ENCODE measurements around the gene ISOC2. TPM values are rescaled to one million over a fixed set of nuclear protein-coding genes. Genes with fewer than 3 reads are reported as not detected.

The ISOC2 gene
- total and polyA plus RNA-seq, 9 of the 15 experiments (the other 6 are each of a cell fraction or from before 2014, with no cell fraction given) = 1.2 to 229 (median 58.3) TPM

DNA sequence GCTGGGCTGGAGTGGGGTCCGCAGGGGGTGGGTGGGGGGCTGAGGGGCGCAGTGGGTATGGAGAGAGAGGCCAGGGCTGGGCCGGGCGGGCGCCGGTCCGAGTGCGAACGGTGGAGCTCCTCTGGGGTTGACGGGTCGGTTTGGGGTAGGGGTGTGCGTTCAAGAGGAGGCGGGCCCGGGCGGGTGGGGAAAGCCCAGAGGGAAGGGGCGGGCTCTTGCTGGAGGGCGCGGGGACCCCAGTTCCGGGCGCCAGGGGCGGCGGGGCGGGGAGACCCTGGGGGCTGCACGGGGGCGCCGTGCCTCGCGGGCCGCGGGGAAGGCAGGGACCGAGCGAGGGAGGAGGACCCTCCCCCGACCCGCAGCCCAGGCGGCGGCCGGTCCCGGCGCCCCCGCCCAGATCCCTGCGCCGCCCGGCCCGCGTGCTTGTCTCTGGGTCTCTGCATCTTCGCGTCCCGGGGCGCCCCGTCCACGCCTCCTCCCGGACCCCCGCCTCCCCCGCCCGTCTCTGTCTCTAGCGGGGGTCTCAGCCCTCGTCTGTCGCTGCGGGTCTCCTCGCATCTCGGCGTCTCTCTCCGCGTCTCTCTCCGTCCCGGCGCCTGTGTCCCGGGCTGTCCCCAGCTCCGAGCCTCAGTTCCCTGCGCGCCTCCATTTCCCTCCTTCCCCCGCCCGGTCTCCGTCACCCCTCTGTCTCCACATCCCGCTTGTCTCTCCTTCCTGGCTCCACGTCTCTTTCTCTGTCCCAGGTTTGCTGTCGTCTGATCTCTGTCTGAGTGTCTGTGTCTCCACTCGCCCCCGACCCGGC is 10.1 kb downstream of the ISOC2 start (continued):
- TF ChIP-seq EGR1 (conservative IDR thresholded peaks at IDR 0.05) (0 out of 2 replicates have a peak, but pooled peaks have one; percentile 15), EHMT2 (IDR thresholded peaks at IDR 0.05) (no peak), ADNP (tag; IDR thresholded peaks at IDR 0.05) (no peak), CAMTA2 (CRISPR knock-in tag; conservative IDR thresholded peaks at IDR 0.05) (no peak), SAFB (IDR thresholded peaks at IDR 0.05; ENCODE audit: borderline replicate concordance, low read depth, low read length) (no peak)
- TF ChIP-seq, protein P1, sequence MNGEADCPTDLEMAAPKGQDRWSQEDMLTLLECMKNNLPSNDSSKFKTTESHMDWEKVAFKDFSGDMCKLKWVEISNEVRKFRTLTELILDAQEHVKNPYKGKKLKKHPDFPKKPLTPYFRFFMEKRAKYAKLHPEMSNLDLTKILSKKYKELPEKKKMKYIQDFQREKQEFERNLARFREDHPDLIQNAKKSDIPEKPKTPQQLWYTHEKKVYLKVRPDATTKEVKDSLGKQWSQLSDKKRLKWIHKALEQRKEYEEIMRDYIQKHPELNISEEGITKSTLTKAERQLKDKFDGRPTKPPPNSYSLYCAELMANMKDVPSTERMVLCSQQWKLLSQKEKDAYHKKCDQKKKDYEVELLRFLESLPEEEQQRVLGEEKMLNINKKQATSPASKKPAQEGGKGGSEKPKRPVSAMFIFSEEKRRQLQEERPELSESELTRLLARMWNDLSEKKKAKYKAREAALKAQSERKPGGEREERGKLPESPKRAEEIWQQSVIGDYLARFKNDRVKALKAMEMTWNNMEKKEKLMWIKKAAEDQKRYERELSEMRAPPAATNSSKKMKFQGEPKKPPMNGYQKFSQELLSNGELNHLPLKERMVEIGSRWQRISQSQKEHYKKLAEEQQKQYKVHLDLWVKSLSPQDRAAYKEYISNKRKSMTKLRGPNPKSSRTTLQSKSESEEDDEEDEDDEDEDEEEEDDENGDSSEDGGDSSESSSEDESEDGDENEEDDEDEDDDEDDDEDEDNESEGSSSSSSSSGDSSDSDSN (IDR thresholded peaks at IDR 0.05; ENCODE audit: borderline replicate concordance in 1 of 2, low read depth in 2 of 2, low read length in 2 of 2) = no peak

DNA sequence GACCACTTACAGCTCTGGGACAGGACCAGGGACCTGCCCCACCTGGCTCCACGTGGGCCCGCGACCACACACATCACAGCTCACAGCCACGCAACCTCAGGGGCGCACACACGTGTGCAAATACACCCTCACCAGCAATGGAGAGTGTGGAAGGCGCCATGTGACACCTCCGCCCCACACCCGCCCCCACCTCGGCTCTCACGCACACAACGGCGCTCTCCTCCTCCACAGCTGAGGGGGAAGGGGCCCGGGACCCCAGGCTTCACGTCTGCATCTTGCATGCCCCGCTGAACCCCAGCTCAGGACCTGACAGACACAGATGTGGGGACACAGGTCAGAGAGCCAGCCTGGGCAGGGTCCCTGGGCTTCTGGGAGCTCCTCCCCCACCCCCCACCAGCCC is 12.0 kb downstream of the ISOC2 start:
- ChIA-PET CTCF (ENCODE audit: low intra/inter-chr PET ratio) (no interaction called here), POLR2A (interaction anchor here (0.6 kb wide), 1 partner anchor 28 kb away, joined by 3 read pairs; no protein-coding TSS in a partner anchor)
- no TSS peak for BruUV-seq (replicated peaks)
- Histone ChIP-seq H3K27ac (ENCODE audit: extremely low read depth, low read depth, low read length) (no peak overlapping the region), H3K36me3 (ENCODE audit: control insufficient read depth, insufficient read depth, low read length) (peaks cover 6% of the 10 kb centered on the region; the same call in 2 of the 3 replicates), H3K4me2 (ENCODE audit: insufficient read depth, low read length) (no peak overlapping the region), H3K4me3 (no peak overlapping the region), H3K4me1 (replicated peaks in 1 of 2; ENCODE audit: control insufficient read depth in 2 of 2, insufficient read depth in 2 of 2, low read length in 2 of 2) (peaks cover 3 to 60% of the 10 kb centered on the region in 2 experiments), H4K20me1 (replicated peaks; ENCODE audit: control insufficient read depth, insufficient read depth, low read length) (no peaks in the 10 kb centered on the region; the same call in 1 of the 2 replicates), H3K27me3 (ENCODE audit: control insufficient read depth in 2 of 2, insufficient read depth in 2 of 2, low read length in 2 of 2) (peaks cover 2 to 27% of the 10 kb centered on the region in 2 experiments), H2AFZ (ENCODE audit: low read depth, low read length) (no peak overlapping the region), H3K9me3 (replicated peaks; ENCODE audit: control insufficient read depth, insufficient read depth, low read depth, low read length) (no peaks in the 10 kb centered on the region), H3K79me2 (ENCODE audit: control insufficient read depth, insufficient read depth, low read length) (no peaks in the 10 kb centered on the region), H3K9me1 (ENCODE audit: control insufficient read depth, insufficient read depth, low read length) (no peaks in the 10 kb centered on the region), H3K9ac (ENCODE audit: insufficient read depth in 1 of 2, low read depth in 2 of 2, low read length in 2 of 2) (no peak overlapping the region; a peak in 1 of 4 replicates)
- TF ChIP-seq, protein P2, sequence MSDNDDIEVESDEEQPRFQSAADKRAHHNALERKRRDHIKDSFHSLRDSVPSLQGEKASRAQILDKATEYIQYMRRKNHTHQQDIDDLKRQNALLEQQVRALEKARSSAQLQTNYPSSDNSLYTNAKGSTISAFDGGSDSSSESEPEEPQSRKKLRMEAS (CRISPR knock-in tag; IDR thresholded peaks at IDR 0.05) = 0 out of 2 replicates have a peak, but pooled peaks have one; percentile 14
- TF ChIP-seq KDM4B (IDR thresholded peaks at IDR 0.05; ENCODE audit: borderline replicate concordance in 2 of 2, low read depth in 1 of 2) (no peak), RBM15 (IDR thresholded peaks at IDR 0.05; ENCODE audit: insufficient read depth, low read length) (no peak), ZBTB7A (IDR thresholded peaks at IDR 0.05; ENCODE audit: borderline replicate concordance, control insufficient read depth, low read depth, low read length) (peak; percentile 38; the same call in 1 of the 2 replicates), FOS (IDR thresholded peaks at IDR 0.05; ENCODE audit: extremely low read depth, insufficient read length) (no peak)
- FAIRE-seq = no peak
- in situ Hi-C loops (cut with MboI) = loop anchor here (25.0 kb wide), 1 partner anchor 787 kb away; the partner anchor contains the start of gene LILRB4
- ATAC-seq = no peak
- 45% methylated on average over 12 of the region's 16 CpGs for WGBS (ENCODE audit: insufficient coverage, low coverage, missing lambda C conversion rate)
- no peak for DNase-seq (ENCODE audit: extremely low read depth in 1 of 4, low spot score in 3 of 4)
- intact Hi-C loops (cut with micrococcal nuclease) = no loop called here
